AG09309 (cell line): ENCODE results near the gene SPECC1L.

Source experiments
- DNase-seq: peaks from one replicate; pipeline ENCODE4 v3.0.0-alpha.2; 2010; ENCODE audit warnings: low read depth
- H3K4me3 ChIP-seq: 2 replicates; pipeline ENCODE4 v1.5.1; 2011; ENCODE audit warnings: mild to moderate bottlenecking, low read depth, low read length, moderate library complexity; ENCODE audit not compliant: control insufficient read depth
- TF ChIP-seq, protein P1 (sequence below): IDR thresholded peaks from 2 replicates; pipeline ENCODE4 v1.5.1; 2011; ENCODE audit warnings: mild to moderate bottlenecking, low read depth, low read length, inconsistent platforms; ENCODE audit not compliant: insufficient read depth, control insufficient read depth; ENCODE audit errors: missing control alignments

Gene SPECC1L

DNA sequence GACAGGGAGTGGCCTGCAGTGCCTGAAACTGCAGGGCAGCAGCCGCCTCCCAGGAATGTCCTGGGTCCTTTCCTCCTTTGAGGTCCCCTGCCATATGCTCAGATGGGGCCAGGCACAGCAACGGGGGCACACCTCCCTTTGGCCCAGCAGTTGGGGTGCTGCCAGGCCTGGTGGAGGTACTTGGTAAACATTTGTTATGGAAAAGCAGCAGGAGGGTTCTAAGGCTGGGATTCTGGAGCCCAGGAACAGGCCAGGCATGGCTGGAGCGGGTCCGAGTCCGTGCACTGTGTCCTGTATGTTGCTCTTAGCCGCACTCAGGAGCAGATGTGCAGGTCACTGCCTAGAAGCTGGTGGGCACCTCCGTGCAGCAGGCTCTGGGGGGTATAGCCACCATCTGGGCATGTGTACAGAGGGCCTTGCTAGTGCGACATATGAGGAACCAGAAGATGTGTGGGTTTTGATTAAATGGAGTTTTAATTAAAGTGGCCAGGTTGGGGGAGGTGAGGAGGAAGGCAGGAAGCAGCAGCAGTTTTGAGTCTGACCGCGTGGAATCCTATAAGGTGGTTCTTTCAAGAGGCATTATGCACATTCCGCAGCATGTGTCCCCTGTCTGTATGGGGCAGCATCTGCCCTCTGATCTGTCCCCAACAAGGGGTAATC, 158.2 kb downstream of the SPECC1L start:
- TF ChIP-seq, protein P1, sequence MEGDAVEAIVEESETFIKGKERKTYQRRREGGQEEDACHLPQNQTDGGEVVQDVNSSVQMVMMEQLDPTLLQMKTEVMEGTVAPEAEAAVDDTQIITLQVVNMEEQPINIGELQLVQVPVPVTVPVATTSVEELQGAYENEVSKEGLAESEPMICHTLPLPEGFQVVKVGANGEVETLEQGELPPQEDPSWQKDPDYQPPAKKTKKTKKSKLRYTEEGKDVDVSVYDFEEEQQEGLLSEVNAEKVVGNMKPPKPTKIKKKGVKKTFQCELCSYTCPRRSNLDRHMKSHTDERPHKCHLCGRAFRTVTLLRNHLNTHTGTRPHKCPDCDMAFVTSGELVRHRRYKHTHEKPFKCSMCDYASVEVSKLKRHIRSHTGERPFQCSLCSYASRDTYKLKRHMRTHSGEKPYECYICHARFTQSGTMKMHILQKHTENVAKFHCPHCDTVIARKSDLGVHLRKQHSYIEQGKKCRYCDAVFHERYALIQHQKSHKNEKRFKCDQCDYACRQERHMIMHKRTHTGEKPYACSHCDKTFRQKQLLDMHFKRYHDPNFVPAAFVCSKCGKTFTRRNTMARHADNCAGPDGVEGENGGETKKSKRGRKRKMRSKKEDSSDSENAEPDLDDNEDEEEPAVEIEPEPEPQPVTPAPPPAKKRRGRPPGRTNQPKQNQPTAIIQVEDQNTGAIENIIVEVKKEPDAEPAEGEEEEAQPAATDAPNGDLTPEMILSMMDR = no peak
- no peak overlapping the region for H3K4me3 ChIP-seq
- no peak for DNase-seq

DNA sequence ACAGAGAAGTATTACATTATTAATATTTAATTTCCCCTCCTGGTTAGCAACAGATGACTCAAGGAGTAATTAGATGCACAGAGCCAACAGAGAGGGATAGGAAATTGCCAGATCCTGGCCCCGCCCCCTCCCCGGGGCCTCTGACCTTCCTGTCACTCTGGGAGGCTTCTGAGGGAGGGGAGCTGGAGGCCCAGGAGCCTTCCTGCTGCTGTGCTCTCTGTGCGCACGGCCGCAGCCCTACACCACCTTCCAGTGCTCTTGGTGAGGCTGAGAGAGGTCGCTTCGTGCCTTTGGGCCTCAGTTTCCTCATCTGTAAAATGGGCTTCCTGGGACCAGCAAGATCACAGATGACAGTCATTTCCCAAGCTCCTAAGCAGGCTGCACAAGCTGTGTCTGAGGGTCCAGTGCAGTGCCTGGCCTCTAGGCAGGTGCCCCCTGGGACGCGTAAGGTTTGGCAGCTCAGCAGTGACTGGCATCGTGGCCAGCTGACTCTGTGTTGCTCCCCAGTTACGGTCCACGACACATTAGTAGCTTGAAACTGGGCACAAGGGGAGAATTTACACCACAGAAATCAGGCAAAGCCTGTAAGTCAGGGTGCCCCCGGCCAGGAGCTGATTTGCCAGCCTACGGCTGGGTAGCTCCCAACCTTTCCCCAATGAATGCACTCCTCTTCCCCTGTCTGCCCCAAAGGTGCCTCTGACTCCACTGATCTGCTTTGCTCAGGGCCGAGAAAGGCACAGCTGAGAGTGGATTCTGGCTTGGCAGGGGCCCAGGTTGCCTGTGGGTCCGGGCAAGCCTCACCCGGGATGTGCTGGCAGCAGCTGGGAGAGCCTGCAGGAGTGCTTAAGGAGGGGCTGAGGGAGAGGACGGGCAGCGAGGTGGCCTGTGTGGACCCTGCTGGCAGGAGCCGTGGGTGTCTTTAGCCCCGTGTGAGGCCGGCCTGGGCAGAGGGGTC, 159.1 kb downstream of the SPECC1L start:
- H3K4me3 ChIP-seq = no peak overlapping the region
- TF ChIP-seq, protein P1 = no peak
- DNase-seq = no peak

DNA sequence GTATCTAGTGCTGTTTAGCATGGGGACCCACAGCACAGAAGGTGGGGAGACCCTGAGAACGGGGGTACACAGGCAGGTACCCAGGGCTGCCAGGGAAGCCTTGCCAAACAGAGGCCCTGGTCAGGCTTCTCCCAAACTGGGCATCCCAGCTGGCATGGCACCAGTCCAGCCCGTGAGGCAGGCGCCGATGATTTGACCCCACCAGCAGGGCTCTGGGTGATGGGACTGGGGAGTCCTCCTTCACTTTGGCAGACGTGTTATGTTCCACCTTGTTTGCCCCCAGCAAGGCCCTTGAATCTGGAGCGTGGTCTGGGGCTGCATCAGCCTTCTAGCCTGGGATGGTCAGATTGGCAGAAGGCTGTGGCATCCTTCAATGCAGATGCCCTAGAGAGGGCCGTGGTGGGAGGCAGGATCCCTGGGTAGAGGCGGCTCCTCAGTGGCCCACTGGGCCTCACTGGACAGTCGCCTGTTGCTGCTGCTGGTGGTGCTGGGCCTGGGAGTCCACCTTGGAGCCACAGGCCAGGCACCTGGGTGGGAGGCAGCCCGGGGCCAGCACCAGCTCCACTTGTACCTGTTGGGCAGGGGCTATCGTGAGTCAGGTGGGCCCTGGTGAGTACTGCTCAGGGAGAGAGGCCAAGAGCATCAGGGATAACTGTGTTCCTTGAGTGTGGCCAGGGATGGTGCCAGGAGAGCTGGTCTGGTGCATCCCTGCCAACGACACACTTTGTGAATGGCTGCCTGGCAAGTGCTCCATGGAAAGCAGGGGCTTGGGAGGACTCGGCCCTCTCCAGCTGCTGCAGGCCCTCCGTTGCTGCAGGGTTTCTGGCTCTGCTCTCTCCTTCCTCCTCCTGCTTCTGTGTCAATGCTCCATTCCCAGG, 160.0 kb downstream of the SPECC1L start:
- H3K4me3 ChIP-seq = no peak overlapping the region
- no peak for DNase-seq

DNA sequence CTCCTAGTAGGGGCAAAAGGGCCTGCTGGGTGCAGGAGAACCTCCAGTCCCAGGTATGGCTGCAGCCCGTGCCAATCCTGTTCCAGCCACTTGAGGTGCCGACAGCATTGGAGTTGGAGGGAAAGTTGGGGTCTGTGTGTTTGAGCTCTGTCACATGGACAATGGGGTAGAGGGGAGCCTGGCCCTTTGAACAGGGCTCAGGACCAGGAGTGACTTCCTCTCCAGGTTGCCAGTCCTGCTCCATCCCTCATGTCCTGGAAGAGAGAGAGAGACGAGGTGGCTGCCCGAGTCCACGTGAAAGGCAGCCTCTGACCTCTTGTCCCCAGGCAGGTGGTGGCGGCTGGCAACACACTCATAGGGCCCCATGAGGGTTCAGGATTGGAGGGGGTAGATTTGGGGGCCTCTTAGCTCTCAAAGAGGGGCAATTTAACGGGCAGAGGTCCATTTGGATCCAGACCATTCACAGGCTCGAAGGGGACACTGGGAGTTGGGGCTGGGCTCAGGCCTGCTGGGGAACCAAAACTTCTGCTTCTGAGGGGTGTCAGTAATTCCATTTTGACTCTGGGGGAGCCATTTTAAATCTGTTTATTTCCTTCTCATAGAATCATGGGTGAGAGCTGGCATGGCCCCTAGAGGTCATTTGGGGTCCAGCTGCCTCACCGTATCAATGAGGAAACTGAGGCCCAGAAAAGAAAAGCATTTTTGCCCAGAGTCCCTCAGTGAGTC, 160.8 kb downstream of the SPECC1L start:
- TF ChIP-seq, protein P1 = no peak
- DNase-seq = no peak

More for the DNA sequence above, 160.0 kb downstream of the SPECC1L start:
- TF ChIP-seq, protein P1 = no peak

DNA sequence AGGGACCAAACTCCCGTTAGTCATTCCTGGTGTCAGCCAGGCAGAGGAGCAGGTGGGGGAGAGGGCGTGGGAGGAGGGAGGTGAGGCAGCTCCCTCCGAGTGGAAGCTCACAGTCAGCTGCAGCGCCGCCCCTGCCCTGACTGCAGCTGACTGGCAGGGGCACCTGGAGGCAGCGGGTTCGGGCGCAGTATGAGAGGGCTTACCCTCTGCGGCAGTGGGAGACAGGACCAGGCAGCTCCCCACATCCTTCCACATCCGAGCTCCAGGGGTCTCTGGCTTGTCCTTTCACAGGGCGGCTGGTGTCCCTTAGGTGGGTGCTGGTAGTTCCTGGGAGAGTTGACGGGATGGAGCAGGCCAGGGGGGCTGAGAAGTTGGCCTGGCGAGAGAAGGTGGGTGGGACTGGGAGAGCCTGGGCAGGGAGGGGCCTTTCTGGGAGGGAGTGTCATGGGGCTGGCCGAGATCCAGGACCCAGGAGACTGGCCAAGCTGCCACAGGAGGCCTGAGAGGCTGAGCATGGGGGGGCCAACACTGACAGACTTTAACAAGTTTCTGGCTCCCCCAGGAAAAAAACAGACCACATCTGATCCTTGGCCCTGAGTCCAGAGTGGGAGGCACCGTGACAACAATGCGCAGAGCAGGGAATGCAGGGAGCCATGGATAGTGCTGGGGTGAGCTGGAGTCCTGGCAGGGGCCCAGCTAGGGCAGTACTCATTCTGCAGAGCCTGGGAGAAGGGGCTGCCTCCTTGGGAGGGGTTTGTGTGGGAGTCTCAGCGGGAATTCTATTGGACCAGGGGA, 161.6 kb downstream of the SPECC1L start:
- H3K4me3 ChIP-seq = no peak overlapping the region
- TF ChIP-seq, protein P1 = no peak
- DNase-seq = no peak

More for the DNA sequence above, 160.8 kb downstream of the SPECC1L start:
- no peak overlapping the region for H3K4me3 ChIP-seq
